Glomerular visceral epithelial cell (primary cell): ENCODE data around the gene FBXO44.

Experiments used
- DNase-seq: peaks from one replicate; pipeline ENCODE4 v3.0.0-alpha.2; 2016; ENCODE audit errors: extremely low spot score

Gene FBXO44

GRCh38 chr1:11708554-11709350, 54.1 kb downstream of the FBXO44 start:
- no peak for DNase-seq

- DNase-seq, result no peak
Observed at GRCh38 chr1:11711490-11711889, 56.8 kb downstream of the FBXO44 start.

- no peak for DNase-seq
Observed at GRCh38 chr1:11712285-11712684, 57.6 kb downstream of the FBXO44 start.
